OCI-LY7 (cell line): ENCODE measurements around the gene FOXP1. TPM values are rescaled to one million over a fixed set of nuclear protein-coding genes. Genes with fewer than 3 reads are reported as not detected.

Experiments used
- BruUV-seq: library from RNA; stranded (reverse); fragments of 400-500 nt; replicated peaks from 2 replicates; lab custom pipeline; 2021; lab: Mats Ljungman, UMichigan
- CTCF ChIA-PET: fragments of 300-600 bp; sonication (Branson Sonifier 250); formaldehyde crosslinking; loops from one replicate; lab custom pipeline; 2022; ENCODE audit warnings: antibody characterized with exemption; ENCODE audit not compliant: unreplicated experiment; lab: Charles Lee
- POLR2A ChIA-PET: fragments of 300-600 bp; sonication (Branson Sonifier 250); formaldehyde crosslinking; loops from one replicate; lab custom pipeline; 2022; ENCODE audit warnings: antibody characterized with exemption; lab: Charles Lee
- DNase-seq: peaks from one replicate; pipeline ENCODE4 v3.0.0-alpha.2; 2015; ENCODE audit warnings: low spot score
- H2AFZ ChIP-seq: fragments of 200-600 bp; sonication (generic), shearing (Covaris generic); 2 replicates; pipeline ENCODE4 v1.6.1; 2014; ENCODE audit warnings: mild to moderate bottlenecking, antibody characterized with exemption, low read length, moderate library complexity
- H3K27ac ChIP-seq: fragments of 200-600 bp; sonication (generic); 2 replicates; pipeline ENCODE4 v1.5.1; 2014; ENCODE audit warnings: mixed run types, low read depth, mild to moderate bottlenecking, moderate library complexity, low read length, inconsistent platforms; ENCODE audit not compliant: poor library complexity, severe bottlenecking
- H3K36me3 ChIP-seq: fragments of 200-600 bp; sonication (generic); 2 replicates; pipeline ENCODE4 v1.6.1; 2014; ENCODE audit warnings: mild to moderate bottlenecking, antibody characterized with exemption, low read length, moderate library complexity, mixed read lengths; ENCODE audit not compliant: insufficient read depth
- H3K4me1 ChIP-seq: fragments of 200-600 bp; sonication (generic); 2 replicates; pipeline ENCODE4 v1.5.1; 2014; ENCODE audit warnings: mild to moderate bottlenecking, low read length; ENCODE audit not compliant: insufficient read depth, poor library complexity, severe bottlenecking
- H3K4me2 ChIP-seq: fragments of 200-600 bp; sonication (generic); 2 replicates; pipeline ENCODE4 v1.6.1; 2014; ENCODE audit warnings: mild to moderate bottlenecking, low read length
- H3K4me3 ChIP-seq: fragments of 200-600 bp; sonication (generic); 2 replicates; pipeline ENCODE4 v1.5.1; 2014; ENCODE audit warnings: mild to moderate bottlenecking, low read depth, low read length; ENCODE audit not compliant: poor library complexity, severe bottlenecking
- H3K79me2 ChIP-seq: fragments of 200-600 bp; sonication (generic); 2 replicates; pipeline ENCODE4 v1.6.1; 2016; ENCODE audit warnings: low read depth, mild to moderate bottlenecking, low read length, moderate library complexity, mixed read lengths; ENCODE audit not compliant: insufficient read depth
- H3K9me2 ChIP-seq: fragments of 200-600 bp; sonication (generic); 2 replicates; pipeline ENCODE4 v1.6.1; 2016; ENCODE audit warnings: mild to moderate bottlenecking, low read length, mixed read lengths; ENCODE audit not compliant: insufficient read depth
- H3K9me3 ChIP-seq: fragments of 200-600 bp; sonication (generic); 2 replicates; pipeline ENCODE4 v1.6.1; 2014; ENCODE audit warnings: mild to moderate bottlenecking, mixed run types, low read length, mixed read lengths
- H4K20me1 ChIP-seq: fragments of 200-600 bp; sonication (generic); 2 replicates; pipeline ENCODE4 v1.6.1; 2014; ENCODE audit warnings: mild to moderate bottlenecking, antibody characterized with exemption, low read length, moderate library complexity, mixed read lengths; ENCODE audit not compliant: insufficient read depth
- CTCF ChIP-seq: fragments of 200-600 bp; sonication (generic); conservative IDR thresholded peaks from 2 replicates; pipeline ENCODE4 v1.5.1; 2014; ENCODE audit warnings: mild to moderate bottlenecking, antibody characterized with exemption, low read length, moderate library complexity, mixed read lengths
- EZH2phosphoT487 ChIP-seq: fragments of 200-600 bp; sonication (generic); IDR thresholded peaks from 2 replicates; pipeline ENCODE4 v1.6.1; 2018; ENCODE audit warnings: low read depth, borderline replicate concordance, mild to moderate bottlenecking, mixed run types, antibody characterized with exemption, low read length, moderate library complexity, mixed read lengths
- intact Hi-C: fragments of 100-400 bp; cut with micrococcal nuclease; formaldehyde crosslinking; loops from one replicate; pipeline ENCODE4 v1.10.0; 2022; ENCODE audit not compliant: unreplicated experiment
- total RNA-seq, 2 experiments: library from RNA; depleted of rRNA in 1 of 2; stranded (reverse); fragments of >200 nt in 1 of 2; shearing (Covaris generic) in 1 of 2; gene quantifications; 2 replicates each; pipeline ENCODE4 v1.2.3, GENCODE V29; 2014 to 2022

Gene FOXP1
- total RNA-seq, 2 experiments from 2014 or later = 87.3 to 151 TPM

- BruUV-seq = no TSS peak
- no peak for TF ChIP-seq CTCF
- no peak for TF ChIP-seq EZH2phosphoT487
- Histone ChIP-seq H2AFZ (peak overlapping the region; percentile 41; the same call in 1 of the 2 replicates), H3K36me3 (peaks cover 7% of the 10 kb centered on the region), H3K9me3 (no peaks in the 10 kb centered on the region), H3K4me2 (peak overlapping the region; percentile 92), H3K27ac (peak overlapping the region; percentile 88), H3K4me3 (peak overlapping the region; percentile 90), H3K9me2 (no peaks in the 10 kb centered on the region), H3K4me1 (peaks cover 43% of the 10 kb centered on the region), H3K79me2 (peaks cover 82% of the 10 kb centered on the region), H4K20me1 (peaks cover 4% of the 10 kb centered on the region; the same call in 1 of the 2 replicates)
- DNase-seq = peak; percentile 46
- ChIA-PET POLR2A (interaction anchor here (0.5 to 1.8 kb wide), 15 partner anchors 12 to 358 kb away, joined by 3 to 17 read pairs (median 4); no protein-coding TSS in a partner anchor), CTCF (no interaction called here)
- intact Hi-C loops = loop anchor here (1.0 kb wide), 4 partner anchors 17 to 451 kb away; no protein-coding TSS in a partner anchor
Measured at GRCh38 chr3:71580636-71581456, 2.7 kb downstream of the FOXP1 start.

GRCh38 chr3:71579935-71580406, 3.6 kb downstream of the FOXP1 start:
- ChIA-PET POLR2A (interaction anchor here (0.5 to 1.8 kb wide), 22 partner anchors 11 to 405 kb away, joined by 3 to 17 read pairs (median 4); no protein-coding TSS in a partner anchor), CTCF (no interaction called here)
- no TSS peak for BruUV-seq
- peak; percentile 68 for DNase-seq
- Histone ChIP-seq H3K36me3 (peaks cover 16% of the 10 kb centered on the region), H3K9me3 (no peaks in the 10 kb centered on the region), H2AFZ (no peak overlapping the region; the same call in 1 of the 2 replicates), H3K4me2 (peak overlapping the region; percentile 92), H3K4me3 (peak overlapping the region; percentile 90), H3K4me1 (peaks cover 41% of the 10 kb centered on the region), H3K79me2 (peaks cover 82% of the 10 kb centered on the region), H3K9me2 (no peaks in the 10 kb centered on the region), H3K27ac (peak overlapping the region; percentile 88), H4K20me1 (peaks cover 4% of the 10 kb centered on the region; the same call in 1 of the 2 replicates)
- TF ChIP-seq EZH2phosphoT487 (no peak), CTCF (no peak)
- intact Hi-C loops = loop anchor here (1.0 kb wide), 3 partner anchors 124 to 450 kb away; no protein-coding TSS in a partner anchor
